ENCODE results near the gene UTY. TPM values are rescaled to one million over a fixed set of nuclear protein-coding genes. Genes with fewer than 3 reads are reported as not detected.

UTY gene
- total and polyA plus RNA-seq, 7 donors: 2.3 to 42.1 (median 18.6) TPM; not detected in 3

- no peak for DNase-seq
- TF ChIP-seq EP300 (IDR thresholded peaks at IDR 0.05) (no peak), CTCF (IDR thresholded peaks at IDR 0.05) (no peak)
- Histone ChIP-seq H3K36me3 (no peaks in the 10 kb centered on the region), H3K9me3 (no peaks in the 10 kb centered on the region), H3K27ac (no peak overlapping the region), H3K4me1 (no peaks in the 10 kb centered on the region), H3K4me3 (no peak overlapping the region), H3K27me3 (no peaks in the 10 kb centered on the region)
- intact Hi-C loops (cut with DNase I): no loop called here
- 45 to 49% methylated on average over 1 of the region's 1 CpG for WGBS, 2 donors
Measured at GRCh38 chrY:13488738-13489137, 8.9 kb upstream of the UTY start.

DNA sequence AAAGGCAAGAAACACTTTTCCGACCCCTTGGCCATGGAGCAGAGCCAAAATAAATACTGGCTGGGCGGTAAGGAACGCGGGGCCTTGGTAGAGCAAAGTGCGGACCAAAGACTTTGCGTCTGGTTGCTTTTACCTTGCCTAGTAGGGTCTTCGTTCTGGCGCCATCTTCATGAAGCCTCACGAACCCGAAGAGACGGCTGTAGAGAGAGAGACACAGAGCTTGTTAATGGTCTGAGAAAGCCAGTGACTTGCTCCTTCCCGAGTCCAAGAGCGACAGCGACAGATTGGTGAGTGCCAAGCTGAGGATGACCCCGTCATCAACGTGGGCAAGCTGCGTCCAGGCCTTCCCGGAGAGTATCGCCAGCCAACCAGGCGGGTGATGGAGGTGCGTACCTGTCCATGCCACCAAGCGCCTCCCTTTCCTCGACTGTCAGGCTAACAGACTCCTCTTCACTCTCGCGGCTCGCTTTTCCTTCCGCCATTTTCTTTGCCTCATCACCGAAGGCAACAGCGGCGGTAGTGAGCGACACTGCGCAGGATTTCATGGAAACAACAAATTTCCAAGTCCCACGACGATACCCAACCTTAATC, 617 bp downstream of the UTY start:
- intact Hi-C loops (cut with DNase I): no loop called here
- Histone ChIP-seq H3K9me3 (no peaks in the 10 kb centered on the region), H3K27me3 (no peaks in the 10 kb centered on the region), H3K4me1 (peaks cover 0 to 23% (median 0%) of the 10 kb centered on the region in 4 donors), H3K36me3 (no peaks in the 10 kb centered on the region), H3K4me3 (peak overlapping the region in 2 of 4 donors; percentile 61 to 68), H3K27ac (peak overlapping the region in 2 of 4 donors; percentile 89 to 93)
- TF ChIP-seq POLR2AphosphoS5 (IDR thresholded peaks at IDR 0.05) (no peak), CTCF (IDR thresholded peaks at IDR 0.05) (no peak), EP300 (IDR thresholded peaks at IDR 0.05) (no peak), POLR2A (IDR thresholded peaks at IDR 0.05) (no peak)
- 0 to 1% methylated on average over 34 of the region's 34 CpGs for WGBS, 2 donors
- no peak for DNase-seq

- Histone ChIP-seq H3K36me3 (peaks cover 0 to 3% (median 0%) of the 10 kb centered on the region in 4 donors), H3K9me3 (no peaks in the 10 kb centered on the region), H3K27ac (peak overlapping the region in 2 of 4 donors; percentile 89 to 93), H3K27me3 (no peaks in the 10 kb centered on the region), H3K4me3 (peak overlapping the region in 2 of 4 donors; percentile 61 to 68), H3K4me1 (peaks cover 0 to 23% (median 0%) of the 10 kb centered on the region in 4 donors)
- no peak for DNase-seq
- WGBS, 2 donors: 1% methylated on average over 15 of the region's 15 CpGs
- TF ChIP-seq POLR2A (IDR thresholded peaks at IDR 0.05): no peak
- TF ChIP-seq CTCF (IDR thresholded peaks at IDR 0.05): no peak
- TF ChIP-seq POLR2AphosphoS5 (IDR thresholded peaks at IDR 0.05): no peak
- TF ChIP-seq EP300 (IDR thresholded peaks at IDR 0.05): no peak
- intact Hi-C loops (cut with DNase I): no loop called here
Measured at GRCh38 chrY:13478126-13478785, 1.6 kb downstream of the UTY start.

DNA sequence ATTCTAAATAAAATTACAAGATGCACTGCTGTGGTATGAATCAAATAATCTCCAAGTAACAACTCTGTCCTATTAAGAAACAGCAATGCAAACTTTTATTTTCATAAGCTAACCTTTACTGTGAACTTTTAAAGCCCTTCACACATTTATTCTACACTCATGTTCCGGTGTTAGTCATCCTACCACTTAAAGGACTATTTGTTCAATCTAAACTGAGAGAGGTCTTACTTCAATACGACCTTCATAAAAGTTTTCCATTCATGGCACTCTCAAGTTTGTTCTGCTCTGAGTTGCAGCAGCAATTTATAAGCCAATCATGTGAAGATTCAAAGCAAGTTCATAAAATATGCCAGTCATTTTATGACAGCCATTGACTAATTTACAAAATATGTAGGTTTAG, 4.8 kb downstream of the UTY start:
- TF ChIP-seq POLR2AphosphoS5 (IDR thresholded peaks at IDR 0.05) (no peak), CTCF (IDR thresholded peaks at IDR 0.05) (no peak), POLR2A (IDR thresholded peaks at IDR 0.05) (no peak), EP300 (IDR thresholded peaks at IDR 0.05) (no peak)
- intact Hi-C loops (cut with DNase I): no loop called here
- 13 to 30% methylated on average over 2 of the region's 2 CpGs for WGBS, 2 donors
- Histone ChIP-seq H3K4me3 (no peak overlapping the region), H3K36me3 (peaks cover 0 to 5% (median 0%) of the 10 kb centered on the region in 4 donors), H3K4me1 (peaks cover 0 to 37% (median 0%) of the 10 kb centered on the region in 4 donors), H3K27ac (peak overlapping the region in 1 of 4 donors; percentile 31), H3K27me3 (no peaks in the 10 kb centered on the region), H3K9me3 (no peaks in the 10 kb centered on the region)
- DNase-seq: no peak

Data from sigmoid colon (tissue), 7 donors.